Activated CD4-positive, CD25-positive, alpha-beta regulatory T cell treated with anti-CD3 and anti-CD28 coated beads, Interleukin-2, amount 50 U/mL, for 16 hours (primary cell): ENCODE measurements around the gene NDFIP2.

ENCODE experiments used
- DNase-seq: peaks from one replicate; pipeline ENCODE4 v3.0.0-alpha.2; 2020; ENCODE audit warnings: low read depth, low spot score

NDFIP2 gene, protein sequence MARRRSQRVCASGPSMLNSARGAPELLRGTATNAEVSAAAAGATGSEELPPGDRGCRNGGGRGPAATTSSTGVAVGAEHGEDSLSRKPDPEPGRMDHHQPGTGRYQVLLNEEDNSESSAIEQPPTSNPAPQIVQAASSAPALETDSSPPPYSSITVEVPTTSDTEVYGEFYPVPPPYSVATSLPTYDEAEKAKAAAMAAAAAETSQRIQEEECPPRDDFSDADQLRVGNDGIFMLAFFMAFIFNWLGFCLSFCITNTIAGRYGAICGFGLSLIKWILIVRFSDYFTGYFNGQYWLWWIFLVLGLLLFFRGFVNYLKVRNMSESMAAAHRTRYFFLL

DNA sequence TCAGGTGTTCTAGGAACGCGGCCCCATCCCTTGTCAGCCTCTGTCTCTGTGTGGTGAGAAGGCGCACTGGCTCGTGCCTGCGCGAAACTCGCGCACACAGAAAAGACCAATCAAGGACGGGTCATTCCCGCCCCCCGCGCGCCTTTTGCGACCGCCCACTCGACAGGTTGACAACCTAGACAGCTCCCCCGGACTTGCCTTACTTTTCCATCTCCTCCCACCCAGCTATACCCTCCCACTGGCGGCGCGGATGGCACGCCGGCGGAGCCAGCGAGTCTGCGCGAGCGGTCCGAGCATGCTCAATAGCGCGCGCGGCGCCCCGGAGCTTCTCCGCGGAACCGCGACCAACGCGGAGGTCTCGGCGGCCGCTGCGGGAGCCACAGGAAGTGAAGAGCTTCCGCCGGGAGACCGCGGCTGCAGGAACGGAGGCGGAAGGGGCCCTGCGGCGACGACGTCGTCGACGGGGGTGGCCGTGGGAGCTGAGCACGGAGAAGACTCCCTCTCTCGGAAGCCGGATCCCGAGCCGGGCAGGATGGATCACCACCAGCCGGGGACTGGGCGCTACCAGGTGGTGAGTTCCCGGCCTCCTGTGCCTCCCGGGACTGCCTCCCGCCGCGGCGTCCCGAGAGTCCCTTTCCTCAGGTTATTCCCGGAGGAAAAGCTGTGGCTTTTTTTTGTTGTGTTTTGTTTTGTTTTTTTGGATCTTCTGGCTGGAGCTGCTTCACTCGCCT lies at the start of gene NDFIP2:
Gene NDFIP2 (plus strand): TSS at position 202 of the 731 bp plus-strand sequence. CDS start 49 bp downstream, at position 251.
- DNase-seq, result peak; percentile 68

- DNase-seq, result no peak
These were observed 48.9 kb upstream of the NDFIP2 start for GRCh38 chr13:79432086-79432485.

GRCh38 chr13:79432992-79433391 lies 48.0 kb upstream of the NDFIP2 start:
- no peak for DNase-seq

DNA sequence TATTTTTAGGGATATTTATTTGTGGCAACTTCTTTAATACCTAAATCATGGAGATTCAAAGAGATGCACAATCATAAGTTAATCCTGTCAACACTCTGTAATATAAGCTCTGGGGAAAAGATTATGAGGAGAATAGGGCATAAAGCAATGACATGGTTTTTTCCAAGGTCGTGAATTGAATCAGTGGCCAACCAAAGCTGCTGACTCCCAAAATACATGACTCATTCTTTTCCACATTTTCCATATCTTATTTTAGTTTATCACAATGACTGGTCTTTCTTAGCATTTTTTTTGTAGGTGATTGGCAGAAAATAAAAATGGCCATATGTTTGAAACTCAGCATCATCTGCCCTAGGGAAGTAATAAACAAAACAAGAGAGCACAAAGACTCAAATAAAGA lies 46.4 kb upstream of the NDFIP2 start:
- DNase-seq, result no peak

DNA sequence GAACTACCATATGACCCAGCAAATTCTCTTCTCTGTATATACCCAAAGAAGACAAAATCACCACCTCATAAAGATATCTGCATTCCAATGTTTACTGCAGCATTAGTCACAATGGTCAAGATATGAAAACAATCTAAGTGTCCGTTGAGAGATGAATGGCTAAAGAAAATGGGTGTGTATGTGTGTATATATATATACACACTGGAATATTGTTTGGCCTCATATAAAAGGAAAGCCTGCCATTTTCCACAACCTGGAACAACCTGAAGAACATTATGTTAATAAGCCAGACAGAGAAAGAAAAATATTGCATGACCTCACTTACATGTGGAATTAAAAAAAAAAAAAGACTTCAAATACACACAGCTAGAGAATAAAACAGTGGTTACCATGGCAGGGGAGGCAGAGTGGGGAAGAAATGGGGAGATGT lies 45.4 kb upstream of the NDFIP2 start:
- DNase-seq, result no peak

- no peak for DNase-seq
These were observed 41.7 kb upstream of the NDFIP2 start for GRCh38 chr13:79439275-79439674.

DNA sequence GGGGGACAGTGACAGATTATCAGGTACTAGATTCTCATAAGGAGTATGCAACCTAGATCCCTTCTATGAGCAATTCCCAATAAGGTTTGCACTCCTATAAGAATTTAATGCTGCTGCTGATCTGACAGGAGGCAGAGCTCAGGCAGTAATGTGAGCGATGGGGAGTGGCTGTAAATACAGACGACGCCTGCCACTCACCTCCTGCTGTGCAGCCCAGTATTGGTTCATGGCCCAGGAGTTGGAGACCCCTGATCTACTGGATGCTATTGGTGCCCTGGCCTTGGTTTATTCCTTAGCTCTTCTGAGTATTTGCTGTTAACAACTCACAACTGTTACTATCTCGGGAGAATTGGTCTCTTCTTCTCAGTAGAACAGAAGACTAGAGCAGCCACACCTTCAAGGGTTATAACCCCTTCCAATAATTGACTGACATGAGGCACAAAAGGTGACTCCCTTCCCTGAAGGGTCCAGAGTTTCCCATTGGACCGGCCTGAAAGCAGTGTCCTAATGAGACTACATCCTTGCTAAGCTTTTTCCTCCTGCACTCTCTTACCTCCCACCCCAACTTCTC lies 39.9 kb upstream of the NDFIP2 start:
- no peak for DNase-seq

- no peak for DNase-seq
These were observed 38.7 kb upstream of the NDFIP2 start for GRCh38 chr13:79442221-79442620.

DNA sequence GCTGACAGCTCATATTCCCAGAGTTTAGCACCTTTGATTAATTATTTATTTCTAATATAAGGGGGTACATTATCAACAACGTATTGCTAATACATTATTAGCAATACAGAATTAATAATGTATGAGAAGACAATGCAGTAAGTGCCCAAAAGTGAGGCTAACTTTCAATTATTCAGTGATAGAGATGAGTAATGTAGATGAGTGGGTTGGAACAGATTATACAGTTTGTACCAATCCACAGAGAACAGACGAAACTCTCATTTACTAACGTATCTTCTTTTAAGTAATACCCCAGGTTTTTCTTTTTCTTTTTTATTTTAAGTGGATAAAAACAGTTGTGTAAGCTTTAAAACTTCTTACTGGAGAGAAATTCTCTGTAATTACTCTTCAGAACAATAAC lies 38.2 kb upstream of the NDFIP2 start:
- no peak for DNase-seq

DNA sequence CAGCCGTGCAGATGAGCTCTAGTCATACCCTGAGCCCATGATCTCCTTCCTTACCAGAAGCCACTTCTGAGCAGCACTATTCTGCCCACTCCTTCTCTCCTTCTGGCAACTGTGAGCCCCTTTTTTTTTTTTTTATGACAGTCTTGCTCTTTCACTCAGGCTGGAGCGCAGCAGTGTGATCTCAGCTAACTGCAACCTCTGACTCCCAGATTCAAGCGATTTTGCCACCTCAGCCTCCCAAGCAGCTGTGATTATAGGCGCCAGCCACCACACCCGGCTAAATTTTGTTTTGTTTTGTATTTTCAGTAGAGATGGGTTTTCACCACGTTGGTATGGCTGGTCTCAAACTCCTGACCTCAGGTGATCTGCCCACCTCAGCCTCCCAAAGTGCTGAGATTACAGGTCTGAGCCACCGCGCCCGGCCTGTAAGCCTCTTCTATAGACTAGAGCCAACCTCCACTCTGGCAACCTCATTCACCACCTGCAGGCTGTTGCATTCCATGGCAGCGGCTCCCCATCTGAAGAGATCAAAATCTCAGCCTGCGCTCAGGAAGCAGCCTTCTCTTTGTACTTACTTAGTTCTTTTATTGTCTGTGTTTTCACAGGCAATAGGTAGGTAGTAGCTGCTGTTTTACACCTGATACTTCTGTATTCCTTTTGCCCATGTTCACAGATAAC lies 34.8 kb upstream of the NDFIP2 start:
- DNase-seq, result no peak

DNA sequence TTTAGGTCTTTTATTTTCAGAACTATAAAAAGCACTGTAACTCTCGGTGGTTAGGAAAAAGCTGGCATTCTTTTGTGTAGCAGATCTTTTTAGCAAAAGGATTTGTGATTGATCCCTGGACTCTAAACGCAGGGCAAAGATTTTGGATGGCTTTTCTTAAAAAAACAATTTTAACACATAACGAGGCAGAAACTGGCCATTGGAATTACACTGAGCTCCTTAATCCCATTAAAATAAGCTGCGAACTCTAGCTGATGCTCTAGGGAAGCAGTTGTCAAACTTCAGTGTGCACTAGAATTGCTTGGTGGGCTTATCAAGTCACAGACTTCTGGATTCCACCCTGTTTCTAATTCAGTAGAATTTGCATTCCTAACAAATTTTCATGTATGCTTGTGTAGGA lies 33.8 kb upstream of the NDFIP2 start:
- no peak for DNase-seq

DNA sequence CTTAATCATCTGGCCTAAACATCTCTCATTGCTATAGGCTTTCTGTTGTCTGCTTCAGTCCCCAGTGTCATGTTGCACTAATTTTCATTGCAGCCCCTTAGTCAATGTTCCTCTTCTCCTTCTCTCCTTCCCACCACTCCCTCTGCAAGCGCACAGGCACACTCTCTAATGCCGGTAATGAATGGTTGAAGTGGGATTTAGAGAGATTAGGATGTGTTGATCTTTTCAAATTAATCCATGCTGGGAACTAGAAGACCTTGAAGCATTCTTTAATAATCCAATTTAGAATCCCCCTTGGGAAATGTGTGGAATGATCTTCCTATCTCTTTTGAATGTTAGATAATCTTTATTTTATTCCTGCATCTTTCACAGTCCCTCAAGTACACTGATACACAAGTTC lies 33.2 kb upstream of the NDFIP2 start:
- no peak for DNase-seq

GRCh38 chr13:79448413-79448812 lies 32.5 kb upstream of the NDFIP2 start:
- DNase-seq, result no peak

- no peak for DNase-seq
These were observed 30.8 kb upstream of the NDFIP2 start for GRCh38 chr13:79450110-79450509.

DNA sequence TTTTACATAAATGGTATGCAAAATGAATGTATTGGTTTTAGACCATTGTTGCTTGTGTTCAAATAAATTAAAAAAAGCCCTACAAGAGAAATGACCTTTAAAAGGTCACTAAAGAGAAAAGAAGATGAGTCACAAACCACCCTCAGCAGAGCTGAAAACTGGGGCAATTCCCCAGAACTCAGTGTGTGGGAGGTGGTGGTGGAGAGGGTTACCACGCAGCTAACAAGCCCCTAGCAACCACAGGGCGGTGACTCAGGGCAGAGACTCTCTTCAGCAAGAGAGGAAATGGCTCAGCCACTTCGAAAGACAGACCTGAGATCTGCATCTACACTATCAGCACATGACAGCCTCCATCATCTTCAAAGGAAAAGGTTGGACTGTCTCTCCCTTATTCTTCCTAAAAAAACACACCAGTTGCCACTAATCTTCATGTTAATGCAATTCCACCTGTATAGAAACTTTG lies 29.4 kb upstream of the NDFIP2 start:
- DNase-seq, result peak; percentile 78

DNA sequence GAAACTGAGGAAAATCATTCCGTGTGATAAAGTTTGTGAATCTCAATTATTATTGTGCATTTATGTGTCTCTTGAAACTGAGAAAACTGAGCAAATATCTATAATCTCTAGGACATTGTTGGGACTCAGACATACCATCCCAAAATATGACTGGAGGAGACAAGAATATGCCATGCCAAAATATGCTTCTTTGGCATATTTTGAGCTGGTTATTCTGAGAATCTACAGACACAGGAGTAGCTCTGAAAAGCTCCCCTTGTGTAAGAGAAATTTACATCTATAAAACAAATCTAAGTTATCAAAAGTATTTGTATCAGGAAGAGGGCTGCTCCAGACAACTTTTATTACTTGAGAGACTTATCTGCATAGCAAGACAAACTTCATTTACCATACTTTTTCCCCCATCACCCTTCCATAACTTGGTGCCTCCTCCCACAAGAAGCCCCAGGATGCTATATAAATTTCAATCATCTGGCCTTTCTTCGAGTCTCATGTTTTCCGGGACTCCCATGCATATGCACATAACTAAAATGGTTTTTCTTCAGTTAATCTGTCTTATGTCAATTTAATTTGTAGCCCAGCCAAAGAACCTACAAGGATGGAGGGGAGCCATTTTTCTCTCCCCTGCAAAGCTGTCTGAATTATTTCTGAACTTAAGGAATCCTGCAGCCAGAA lies 28.6 kb upstream of the NDFIP2 start:
- DNase-seq, result no peak

DNA sequence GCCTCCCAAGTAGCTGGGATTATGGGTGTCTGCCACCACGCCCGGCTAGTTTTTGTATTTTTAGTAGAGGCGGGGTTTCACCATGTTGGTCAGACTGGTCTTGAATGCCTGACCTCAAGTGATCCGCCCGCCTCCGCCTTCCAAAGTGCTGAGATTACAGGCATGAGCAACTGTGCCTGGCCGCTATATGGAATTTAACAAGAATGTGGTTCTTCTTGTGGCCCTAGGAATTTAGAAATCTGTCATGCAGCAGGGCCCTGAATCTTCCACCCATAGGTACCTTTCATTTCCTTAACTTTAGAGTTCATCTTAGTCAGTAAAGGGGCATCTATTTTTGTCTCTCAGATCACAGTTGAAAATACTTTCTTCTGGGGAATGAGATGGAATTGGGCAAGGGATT lies 25.6 kb upstream of the NDFIP2 start:
- DNase-seq, result no peak

DNA sequence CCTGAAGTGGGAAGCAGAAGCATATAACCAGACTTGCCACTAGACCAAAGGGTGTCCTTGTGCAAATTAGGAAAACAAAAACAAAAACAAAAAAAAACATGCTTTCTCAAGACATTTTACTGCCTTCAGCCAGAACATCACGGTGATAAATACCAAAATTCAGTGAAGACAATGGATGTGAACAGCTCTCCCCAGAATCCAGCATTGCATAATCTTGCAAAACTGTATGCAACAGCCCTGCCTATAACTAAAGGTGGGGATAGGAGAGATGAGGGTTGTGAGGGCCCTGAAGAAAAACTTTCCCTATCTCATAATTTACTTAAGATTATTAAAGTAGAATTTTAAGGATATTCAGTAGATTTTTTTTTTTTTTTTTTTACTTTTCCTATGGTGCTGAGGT lies 24.9 kb upstream of the NDFIP2 start:
- DNase-seq, result no peak

GRCh38 chr13:79456656-79457365 lies 24.1 kb upstream of the NDFIP2 start:
- no peak for DNase-seq

GRCh38 chr13:79457390-79457789 lies 23.6 kb upstream of the NDFIP2 start:
- no peak for DNase-seq

DNA sequence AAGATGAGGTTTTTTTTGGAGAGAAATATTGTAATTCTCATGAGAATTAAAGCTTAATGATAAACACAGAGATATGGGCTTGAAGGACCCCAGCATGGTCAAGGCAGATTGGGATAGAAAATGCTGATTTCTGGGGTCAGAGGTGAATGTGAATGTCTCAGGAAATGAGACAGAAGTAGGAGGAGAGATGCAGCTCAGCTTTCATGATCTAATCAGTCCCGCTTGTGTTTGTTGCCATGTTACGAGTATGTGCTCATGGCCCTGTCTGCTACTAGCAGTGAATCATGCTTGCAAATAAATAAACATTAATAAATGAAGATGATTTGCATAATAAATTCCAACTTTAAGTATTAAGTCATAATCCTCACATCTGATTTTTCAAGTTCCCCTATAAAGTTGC lies 23.0 kb upstream of the NDFIP2 start:
- DNase-seq, result no peak
